RWPE2 (cell line): ENCODE results near the gene PSMD13.
A peak's percentile ranks its signal among the peaks of the same experiment; 100 is the strongest.

Experiments
- ATAC-seq: fragments of 200-7000 bp; cut with Tn5 transposase; 3 replicates; pipeline ENCODE4 v1.9.1; 2021; ENCODE audit warnings: low read depth
- DNase-seq: peaks from one replicate; pipeline ENCODE4 v3.0.0-alpha.2; 2020; ENCODE audit warnings: low spot score
- H3K27ac ChIP-seq: fragments of 450-650 bp; 2 replicates; pipeline ENCODE4 v1.5.1; 2017; ENCODE audit warnings: mild to moderate bottlenecking; ENCODE audit not compliant: poor library complexity, severe bottlenecking
- H3K27me3 ChIP-seq: fragments of 250-450 bp; sonication (Bioruptor Pico); 2 replicates; pipeline ENCODE4 v1.5.1; 2021; ENCODE audit warnings: mild to moderate bottlenecking, moderate library complexity; ENCODE audit not compliant: insufficient read depth, poor library complexity, severe bottlenecking
- H3K36me3 ChIP-seq: fragments of 250-450 bp; sonication (Bioruptor Pico); 2 replicates; pipeline ENCODE4 v1.5.1; 2020; ENCODE audit warnings: low read depth, mild to moderate bottlenecking, moderate library complexity
- H3K4me1 ChIP-seq: fragments of 250-450 bp; sonication (Bioruptor Pico); 2 replicates; pipeline ENCODE4 v1.5.1; 2021; ENCODE audit warnings: mild to moderate bottlenecking, moderate library complexity; ENCODE audit not compliant: insufficient read depth, poor library complexity, severe bottlenecking
- H3K4me3 ChIP-seq: fragments of 250-450 bp; sonication (Bioruptor Pico); 2 replicates; pipeline ENCODE4 v1.5.1; 2021; ENCODE audit warnings: mild to moderate bottlenecking, moderate library complexity; ENCODE audit not compliant: severe bottlenecking
- H3K9me3 ChIP-seq: fragments of 250-450 bp; sonication (Bioruptor Pico); 2 replicates; pipeline ENCODE4 v1.5.1; 2021; ENCODE audit warnings: mild to moderate bottlenecking, moderate library complexity; ENCODE audit not compliant: severe bottlenecking
- CTCF ChIP-seq: fragments of 450-650 bp; IDR thresholded peaks from one replicate; pipeline ENCODE4 v1.5.1; 2017; ENCODE audit warnings: mild to moderate bottlenecking, moderate library complexity; ENCODE audit not compliant: poor library complexity, severe bottlenecking

Gene PSMD13

GRCh38 chr11:214083-214482 lies 22.7 kb upstream of the PSMD13 start:
- ATAC-seq, result no peak
- Histone ChIP-seq H3K27ac (no peak overlapping the region), H3K36me3 (peaks cover 72% of the 10 kb centered on the region), H3K27me3 (no peaks in the 10 kb centered on the region), H3K9me3 (no peaks in the 10 kb centered on the region), H3K4me1 (peaks cover 10% of the 10 kb centered on the region), H3K4me3 (no peak overlapping the region)
- no peak for TF ChIP-seq CTCF
- no peak for DNase-seq

GRCh38 chr11:215581-216037 lies 21.2 kb upstream of the PSMD13 start:
- H3K9me3 ChIP-seq, result no peaks in the 10 kb centered on the region
- H3K27me3 ChIP-seq, result no peaks in the 10 kb centered on the region
- H3K4me1 ChIP-seq, result no peaks in the 10 kb centered on the region
- ATAC-seq (peak; percentile 44), DNase-seq (no peak)
- peaks cover 59% of the 10 kb centered on the region for H3K36me3 ChIP-seq
- no peak for TF ChIP-seq CTCF
- H3K27ac ChIP-seq, result no peak overlapping the region
- H3K4me3 ChIP-seq, result no peak overlapping the region

GRCh38 chr11:216081-216974 lies 20.4 kb upstream of the PSMD13 start:
- no peak; the same call in 2 of the 3 replicates for ATAC-seq
- Histone ChIP-seq H3K27me3 (no peaks in the 10 kb centered on the region), H3K4me1 (no peaks in the 10 kb centered on the region), H3K36me3 (peaks cover 52% of the 10 kb centered on the region), H3K9me3 (no peaks in the 10 kb centered on the region), H3K27ac (no peak overlapping the region), H3K4me3 (no peak overlapping the region)
- no peak for TF ChIP-seq CTCF
- no peak for DNase-seq

GRCh38 chr11:217704-218103 lies 19.1 kb upstream of the PSMD13 start:
- H3K9me3 ChIP-seq, result no peaks in the 10 kb centered on the region
- ATAC-seq, result no peak
- H3K4me1 ChIP-seq, result no peaks in the 10 kb centered on the region
- no peak for DNase-seq
- TF ChIP-seq CTCF, result no peak
- H3K4me3 ChIP-seq, result no peak overlapping the region
- no peaks in the 10 kb centered on the region for H3K27me3 ChIP-seq
- no peak overlapping the region for H3K27ac ChIP-seq
- H3K36me3 ChIP-seq, result peaks cover 40% of the 10 kb centered on the region
